Mesendoderm (in vitro differentiated cells): ENCODE results near the gene EXOC3L2.

ENCODE experiments used
- DNase-seq: peaks from one replicate; pipeline ENCODE4 v3.0.0; 2013
- H2AK5ac ChIP-seq: 2 replicates; pipeline ENCODE4 v1.6.1; 2013; ENCODE audit warnings: low read length, inconsistent platforms
- H2BK120ac ChIP-seq: 2 replicates; pipeline ENCODE4 v1.6.1; 2013; ENCODE audit warnings: low read depth, mild to moderate bottlenecking, low read length, moderate library complexity, mixed read lengths
- H2BK15ac ChIP-seq: replicated peaks from 2 replicates; pipeline ENCODE4 v1.6.1; 2013; ENCODE audit warnings: low read depth, mild to moderate bottlenecking, moderate library complexity
- H2BK5ac ChIP-seq: 2 replicates; pipeline ENCODE4 v1.6.1; 2013; ENCODE audit warnings: low read length, inconsistent platforms
- H3K18ac ChIP-seq: 2 replicates; pipeline ENCODE4 v1.6.1; 2013; ENCODE audit warnings: mild to moderate bottlenecking, low read length, mixed read lengths
- H3K23ac ChIP-seq: one replicate; pipeline ENCODE4 v1.6.1; 2013; ENCODE audit warnings: low read length
- H3K27ac ChIP-seq: 2 replicates; pipeline ENCODE4 v1.5.1; 2013; ENCODE audit warnings: low read depth, mild to moderate bottlenecking, inconsistent platforms, low read length, moderate library complexity
- H3K27me3 ChIP-seq: 2 replicates; pipeline ENCODE4 v1.6.1; 2013; ENCODE audit warnings: low read length, control low read depth, mild to moderate bottlenecking, inconsistent platforms; ENCODE audit not compliant: insufficient read depth, poor library complexity
- H3K36me3 ChIP-seq: 2 replicates; pipeline ENCODE4 v1.6.1; 2013; ENCODE audit warnings: low read length, inconsistent platforms; ENCODE audit not compliant: control insufficient read depth, insufficient read depth
- H3K4ac ChIP-seq: one replicate; pipeline ENCODE4 v1.6.1; 2013; ENCODE audit warnings: low read depth, mild to moderate bottlenecking, low read length, moderate library complexity
- H3K4me1 ChIP-seq: 2 replicates; pipeline ENCODE4 v1.6.1; 2013; ENCODE audit warnings: low read depth, low read length, inconsistent platforms; ENCODE audit not compliant: control insufficient read depth
- H3K4me2 ChIP-seq: 2 replicates; pipeline ENCODE4 v1.6.1; 2013; ENCODE audit warnings: low read length
- H3K4me3 ChIP-seq: 2 replicates; pipeline ENCODE4 v1.5.1; 2013; ENCODE audit warnings: mild to moderate bottlenecking, low read length
- H3K56ac ChIP-seq: one replicate; pipeline ENCODE4 v1.6.1; 2013; ENCODE audit warnings: low read length
- H3K79me1 ChIP-seq: 2 replicates; pipeline ENCODE4 v1.6.1; 2013; ENCODE audit warnings: low read length, inconsistent platforms
- H3K79me2 ChIP-seq: 2 replicates; pipeline ENCODE4 v1.6.1; 2013; ENCODE audit warnings: mild to moderate bottlenecking, low read length; ENCODE audit not compliant: control insufficient read depth, insufficient read depth
- H3K9ac ChIP-seq: 2 replicates; pipeline ENCODE4 v1.6.1; 2013; ENCODE audit warnings: low read length, inconsistent platforms
- H4K5ac ChIP-seq: one replicate; pipeline ENCODE4 v1.6.1; 2013; ENCODE audit warnings: low read length
- H4K8ac ChIP-seq: one replicate; pipeline ENCODE4 v1.6.1; 2013; ENCODE audit warnings: low read depth, mild to moderate bottlenecking, control low read depth, low read length, moderate library complexity
- WGBS: extraction: QIAGEN DNeasy Blood & Tissue Kit; methylation state at CpG from one replicate; pipeline ENCODE4 v1.1.7; 2013; ENCODE audit warnings: low lambda C conversion rate, missing lambda C conversion rate; ENCODE audit not compliant: insufficient coverage; ENCODE audit errors: extremely low coverage; 5-methylcytosine and 5-hydroxymethylcytosine counted together

The EXOC3L2 gene

GRCh38 chr19:45191375-45191774 lies 53.8 kb downstream of the EXOC3L2 start:
- H3K27ac ChIP-seq: no peak overlapping the region
- no peak overlapping the region for H4K8ac ChIP-seq
- H2BK5ac ChIP-seq: no peak overlapping the region
- H3K79me1 ChIP-seq: no peaks in the 10 kb centered on the region
- H4K5ac ChIP-seq: no peak overlapping the region
- no peak overlapping the region for H3K4me2 ChIP-seq
- no peak overlapping the region for H3K56ac ChIP-seq
- no peak overlapping the region for H3K9ac ChIP-seq
- no peak for DNase-seq
- WGBS: no CpG with 5 or more reads among the region's 4 CpGs
- no peak overlapping the region for H2BK15ac ChIP-seq
- H3K18ac ChIP-seq: no peak overlapping the region
- no peak overlapping the region for H2BK120ac ChIP-seq
- H3K36me3 ChIP-seq: no peaks in the 10 kb centered on the region
- no peak overlapping the region for H3K4me3 ChIP-seq
- H3K79me2 ChIP-seq: no peaks in the 10 kb centered on the region
- H2AK5ac ChIP-seq: no peak overlapping the region
- no peaks in the 10 kb centered on the region for H3K4me1 ChIP-seq
- H3K27me3 ChIP-seq: no peaks in the 10 kb centered on the region
- no peak overlapping the region for H3K4ac ChIP-seq
- no peak overlapping the region for H3K23ac ChIP-seq

- no peaks in the 10 kb centered on the region for H3K79me2 ChIP-seq
- H3K4me2 ChIP-seq: no peak overlapping the region
Measured at GRCh38 chr19:45189971-45190370, 55.2 kb downstream of the EXOC3L2 start.

GRCh38 chr19:45187421-45188100 lies 57.6 kb downstream of the EXOC3L2 start:
- no peak overlapping the region for H3K4me2 ChIP-seq
- H2AK5ac ChIP-seq: no peak overlapping the region
- H2BK5ac ChIP-seq: no peak overlapping the region
- no peaks in the 10 kb centered on the region for H3K4me1 ChIP-seq
- H3K23ac ChIP-seq: no peak overlapping the region
- H3K18ac ChIP-seq: no peak overlapping the region
- no peaks in the 10 kb centered on the region for H3K36me3 ChIP-seq
- H3K4ac ChIP-seq: no peak overlapping the region
- no peak overlapping the region for H3K9ac ChIP-seq
- H3K27ac ChIP-seq: no peak overlapping the region
- H4K5ac ChIP-seq: no peak overlapping the region
- no peak overlapping the region for H2BK120ac ChIP-seq
- H3K27me3 ChIP-seq: no peaks in the 10 kb centered on the region
- H3K56ac ChIP-seq: no peak overlapping the region
- WGBS: no CpG with 5 or more reads among the region's 12 CpGs
- no peak overlapping the region for H3K4me3 ChIP-seq
- H2BK15ac ChIP-seq: no peak overlapping the region
- no peak overlapping the region for H4K8ac ChIP-seq
- no peaks in the 10 kb centered on the region for H3K79me2 ChIP-seq
- peak; percentile 57 for DNase-seq
- no peaks in the 10 kb centered on the region for H3K79me1 ChIP-seq

More at GRCh38 chr19:45189971-45190370, 55.2 kb downstream of the EXOC3L2 start:
- H3K4ac ChIP-seq: no peak overlapping the region
- no peaks in the 10 kb centered on the region for H3K27me3 ChIP-seq
- DNase-seq: no peak
- no peak overlapping the region for H3K27ac ChIP-seq
- H3K4me1 ChIP-seq: no peaks in the 10 kb centered on the region
- H3K23ac ChIP-seq: no peak overlapping the region
- no CpG with 5 or more reads among the region's 1 CpG for WGBS
- H3K18ac ChIP-seq: no peak overlapping the region
- no peak overlapping the region for H3K4me3 ChIP-seq
- H2BK5ac ChIP-seq: no peak overlapping the region
- H2BK15ac ChIP-seq: no peak overlapping the region
- no peak overlapping the region for H2AK5ac ChIP-seq
- H3K56ac ChIP-seq: no peak overlapping the region
- H4K5ac ChIP-seq: no peak overlapping the region
- no peaks in the 10 kb centered on the region for H3K36me3 ChIP-seq
- H3K9ac ChIP-seq: no peak overlapping the region
- no peak overlapping the region for H4K8ac ChIP-seq
- no peaks in the 10 kb centered on the region for H3K79me1 ChIP-seq
- H2BK120ac ChIP-seq: no peak overlapping the region

GRCh38 chr19:45186509-45187334 lies 58.5 kb downstream of the EXOC3L2 start:
- Histone ChIP-seq H3K4me2 (no peak overlapping the region), H2AK5ac (no peak overlapping the region), H4K8ac (no peak overlapping the region), H3K79me1 (no peaks in the 10 kb centered on the region), H2BK5ac (no peak overlapping the region), H3K79me2 (no peaks in the 10 kb centered on the region), H3K4me3 (no peak overlapping the region), H2BK15ac (no peak overlapping the region), H3K56ac (no peak overlapping the region), H3K4ac (no peak overlapping the region), H3K27me3 (no peaks in the 10 kb centered on the region), H3K36me3 (no peaks in the 10 kb centered on the region), H4K5ac (no peak overlapping the region), H2BK120ac (no peak overlapping the region), H3K18ac (no peak overlapping the region), H3K4me1 (no peaks in the 10 kb centered on the region), H3K23ac (no peak overlapping the region), H3K9ac (no peak overlapping the region), H3K27ac (no peak overlapping the region)
- no CpG with 5 or more reads among the region's 12 CpGs for WGBS
- DNase-seq: no peak

GRCh38 chr19:45184115-45184514 lies 61.1 kb downstream of the EXOC3L2 start:
- DNase-seq: no peak
- peaks cover 2% of the 10 kb centered on the region for H3K79me1 ChIP-seq
- H3K18ac ChIP-seq: no peak overlapping the region
- no CpG with 5 or more reads among the region's 5 CpGs for WGBS
- H4K8ac ChIP-seq: no peak overlapping the region
- H2BK120ac ChIP-seq: no peak overlapping the region
- H3K27me3 ChIP-seq: no peaks in the 10 kb centered on the region
- H3K79me2 ChIP-seq: no peaks in the 10 kb centered on the region
- H3K27ac ChIP-seq: no peak overlapping the region
- H2BK5ac ChIP-seq: no peak overlapping the region
- H2BK15ac ChIP-seq: no peak overlapping the region
- no peak overlapping the region for H4K5ac ChIP-seq
- H3K9ac ChIP-seq: no peak overlapping the region
- H3K23ac ChIP-seq: no peak overlapping the region
- H3K4me2 ChIP-seq: no peak overlapping the region
- H3K4ac ChIP-seq: no peak overlapping the region
- no peaks in the 10 kb centered on the region for H3K36me3 ChIP-seq
- H2AK5ac ChIP-seq: no peak overlapping the region
- H3K4me3 ChIP-seq: no peak overlapping the region
- no peaks in the 10 kb centered on the region for H3K4me1 ChIP-seq
- no peak overlapping the region for H3K56ac ChIP-seq
